ENCODE results near the gene TBC1D22A. TPM values are rescaled to one million over a fixed set of nuclear protein-coding genes. Genes with fewer than 3 reads are reported as not detected.

The TBC1D22A gene
- total RNA-seq, 1 experiment from 2014 or later = 26.0 TPM

GRCh38 chr22:47204002-47204979 is 441.8 kb downstream of the TBC1D22A start:
- BruUV-seq (replicated peaks) = no TSS peak
- Mint-ChIP-seq H3K4me3 (ENCODE audit: unreplicated experiment) (no peak overlapping the region), H3K27ac (ENCODE audit: low read depth, unreplicated experiment) (no peak overlapping the region), H3K36me3 (ENCODE audit: insufficient read depth, unreplicated experiment) (peaks cover 5% of the 10 kb centered on the region), H3K4me1 (ENCODE audit: insufficient read depth, unreplicated experiment) (peaks cover 5% of the 10 kb centered on the region), H3K9me3 (ENCODE audit: unreplicated experiment) (no peaks in the 10 kb centered on the region), H3K27me3 (ENCODE audit: insufficient read depth, unreplicated experiment) (peaks cover 27% of the 10 kb centered on the region)
- TF ChIP-seq CTCF (IDR thresholded peaks at IDR 0.05; ENCODE audit: unreplicated experiment) = no peak
- ChIA-PET CTCF (interaction anchor here (0.6 kb wide), 1 partner anchor 789 kb away, joined by 3 read pairs; no protein-coding TSS in a partner anchor), POLR2A (no interaction called here)
- intact Hi-C loops (cut with micrococcal nuclease) = no loop called here
- DNase-seq (ENCODE audit: unreplicated experiment) = no peak

GRCh38 chr22:47205081-47205491 is 442.6 kb downstream of the TBC1D22A start:
- CTCF ChIA-PET = interaction anchor here (0.7 kb wide), 1 partner anchor 231 kb away, joined by 4 read pairs; no protein-coding TSS in a partner anchor
- Mint-ChIP-seq H3K4me1 (ENCODE audit: insufficient read depth, unreplicated experiment) (peaks cover 5% of the 10 kb centered on the region), H3K27me3 (ENCODE audit: insufficient read depth, unreplicated experiment) (peaks cover 27% of the 10 kb centered on the region), H3K9me3 (ENCODE audit: unreplicated experiment) (no peaks in the 10 kb centered on the region), H3K36me3 (ENCODE audit: insufficient read depth, unreplicated experiment) (peaks cover 5% of the 10 kb centered on the region), H3K27ac (ENCODE audit: low read depth, unreplicated experiment) (no peak overlapping the region), H3K4me3 (ENCODE audit: unreplicated experiment) (no peak overlapping the region)
- no peak for DNase-seq (ENCODE audit: unreplicated experiment)
- no peak for TF ChIP-seq CTCF (IDR thresholded peaks at IDR 0.05; ENCODE audit: unreplicated experiment)
- no TSS peak for BruUV-seq (replicated peaks)
- POLR2A ChIA-PET = no interaction called here
- intact Hi-C loops (cut with micrococcal nuclease) = no loop called here

GRCh38 chr22:47205554-47205953 is 443.1 kb downstream of the TBC1D22A start:
- Mint-ChIP-seq H3K9me3 (ENCODE audit: unreplicated experiment) (no peaks in the 10 kb centered on the region), H3K4me3 (ENCODE audit: unreplicated experiment) (no peak overlapping the region), H3K27me3 (ENCODE audit: insufficient read depth, unreplicated experiment) (peaks cover 22% of the 10 kb centered on the region), H3K36me3 (ENCODE audit: insufficient read depth, unreplicated experiment) (peaks cover 5% of the 10 kb centered on the region), H3K4me1 (ENCODE audit: insufficient read depth, unreplicated experiment) (peaks cover 2% of the 10 kb centered on the region), H3K27ac (ENCODE audit: low read depth, unreplicated experiment) (no peak overlapping the region)
- no peak for TF ChIP-seq CTCF (IDR thresholded peaks at IDR 0.05; ENCODE audit: unreplicated experiment)
- DNase-seq (ENCODE audit: unreplicated experiment) = no peak
- BruUV-seq (replicated peaks) = no TSS peak
- ChIA-PET POLR2A (no interaction called here), CTCF (interaction anchor here (0.7 kb wide), 1 partner anchor 231 kb away, joined by 4 read pairs; no protein-coding TSS in a partner anchor)
- intact Hi-C loops (cut with micrococcal nuclease) = no loop called here

- intact Hi-C loops (cut with micrococcal nuclease) = no loop called here
- POLR2A ChIA-PET = no interaction called here
- H3K9me3 Mint-ChIP-seq (ENCODE audit: unreplicated experiment) = no peaks in the 10 kb centered on the region
- TF ChIP-seq CTCF (IDR thresholded peaks at IDR 0.05; ENCODE audit: unreplicated experiment) = no peak
- peaks cover 17% of the 10 kb centered on the region for H3K27me3 Mint-ChIP-seq (ENCODE audit: insufficient read depth, unreplicated experiment)
- peaks cover 5% of the 10 kb centered on the region for H3K36me3 Mint-ChIP-seq (ENCODE audit: insufficient read depth, unreplicated experiment)
- no peak overlapping the region for H3K27ac Mint-ChIP-seq (ENCODE audit: low read depth, unreplicated experiment)
- BruUV-seq (replicated peaks) = no TSS peak
- no peaks in the 10 kb centered on the region for H3K4me1 Mint-ChIP-seq (ENCODE audit: insufficient read depth, unreplicated experiment)
- no peak overlapping the region for H3K4me3 Mint-ChIP-seq (ENCODE audit: unreplicated experiment)
- CTCF ChIA-PET = no interaction called here
- no peak for DNase-seq (ENCODE audit: unreplicated experiment)
Observed at GRCh38 chr22:47206164-47206563, 443.7 kb downstream of the TBC1D22A start.
